Lower leg skin (tissue), 4 donors: ENCODE data around the gene LYVE1. TPM values are rescaled to one million over a fixed set of nuclear protein-coding genes. Genes with fewer than 3 reads are reported as not detected.

Experiments
- DNase-seq, 2 donors: peaks; one replicate each; pipeline ENCODE4 v3.0.0-alpha.2; 2019; ENCODE audit warnings: low spot score in 2 of 2
- H3K4me3 ChIP-seq: fragments of 200-600 bp; sonication (generic); 2 replicates; pipeline ENCODE4 v1.5.1; 2017; ENCODE audit warnings: mild to moderate bottlenecking, low read depth; ENCODE audit not compliant: poor library complexity, severe bottlenecking
- CTCF ChIP-seq, 3 donors: fragments of 450-650 bp; IDR thresholded peaks; one replicate each; pipeline ENCODE4 v1.5.1; 2016; ENCODE audit warnings: antibody characterized with exemption in 3 of 3, mild to moderate bottlenecking in 3 of 3, moderate library complexity in 2 of 3
- POLR2A ChIP-seq, 2 donors: fragments of 450-650 bp; IDR thresholded peaks; one replicate each; pipeline ENCODE4 v1.6.1; 2016 to 2017; ENCODE audit warnings: antibody characterized with exemption in 2 of 2, mild to moderate bottlenecking in 1 of 2, moderate library complexity in 1 of 2
- WGBS, 2 donors: methylation state at CpG; one replicate each; pipeline ENCODE4 v1.1.5; 2018; 5-methylcytosine and 5-hydroxymethylcytosine counted together
- intact Hi-C: fragments of 100-400 bp; cut with DNase I; formaldehyde crosslinking; loops from one replicate; pipeline ENCODE4 v1.15.0; 2023; ENCODE audit warnings: low total_unique reads
- total RNA-seq, 4 donors: library from RNA; depleted of rRNA; stranded (reverse); fragments of >200 nt; gene quantifications; one replicate each; pipeline ENCODE4 v1.1.0, GENCODE V29; 2016

Gene LYVE1
- total RNA-seq, 4 donors from 2014 or later, result 14.3 to 29.0 (median 20.6) TPM

GRCh38 chr11:10607462-10608132 lies 39.1 kb upstream of the LYVE1 start:
- no peak overlapping the region for H3K4me3 ChIP-seq
- DNase-seq, result peak in 1 of 2 donors; percentile 15
- intact Hi-C loops, result no loop called here
- WGBS, 2 donors, result 40 to 60% methylated on average over 6 of the region's 6 CpGs
- TF ChIP-seq POLR2A (IDR thresholded peaks at IDR 0.05) (no peak), CTCF (IDR thresholded peaks at IDR 0.05) (no peak)

- DNase-seq, result peak in 1 of 2 donors; percentile 11
- TF ChIP-seq POLR2A (IDR thresholded peaks at IDR 0.05) (no peak), CTCF (IDR thresholded peaks at IDR 0.05) (no peak)
- 79% methylated on average over 6 of the region's 6 CpGs for WGBS, 2 donors
- intact Hi-C loops, result no loop called here
- H3K4me3 ChIP-seq, result no peak overlapping the region
Observed at GRCh38 chr11:10606536-10607208, 38.2 kb upstream of the LYVE1 start.

- intact Hi-C loops, result no loop called here
- DNase-seq, result peak in 1 of 2 donors; percentile 36
- H3K4me3 ChIP-seq, result no peak overlapping the region
- TF ChIP-seq POLR2A (IDR thresholded peaks at IDR 0.05) (no peak), CTCF (IDR thresholded peaks at IDR 0.05) (no peak)
- WGBS, 2 donors, result 57 to 62% methylated on average over 6 of the region's 6 CpGs
Observed at GRCh38 chr11:10605941-10606381, 37.5 kb upstream of the LYVE1 start.

- intact Hi-C loops, result no loop called here
- DNase-seq, result no peak
- no peak overlapping the region for H3K4me3 ChIP-seq
- TF ChIP-seq POLR2A (IDR thresholded peaks at IDR 0.05), result no peak
- TF ChIP-seq CTCF (IDR thresholded peaks at IDR 0.05), result no peak
- 82 to 88% methylated on average over 3 of the region's 3 CpGs for WGBS, 2 donors
Observed at GRCh38 chr11:10604798-10605197, 36.3 kb upstream of the LYVE1 start.

GRCh38 chr11:10604340-10604748 lies 35.9 kb upstream of the LYVE1 start:
- WGBS, 2 donors, result 30 to 40% methylated on average over 9 of the region's 9 CpGs
- DNase-seq, result peak in 1 of 2 donors; percentile 47
- TF ChIP-seq POLR2A (IDR thresholded peaks at IDR 0.05) (no peak), CTCF (IDR thresholded peaks at IDR 0.05) (no peak)

More at GRCh38 chr11:10604340-10604748, 35.9 kb upstream of the LYVE1 start:
- H3K4me3 ChIP-seq, result no peak overlapping the region
- intact Hi-C loops, result no loop called here
